H54 (cell line): ENCODE data around the gene CFAP161.
"Not testable (repeated sequence)": the region's sequence is repeated elsewhere in the genome, so short reads cannot be mapped to it uniquely, and the experiment has no call there.

Source experiments
- DNase-seq: peaks from one replicate; pipeline ENCODE4 v3.0.0; 2011; ENCODE audit warnings: low spot score, mixed read lengths; ENCODE audit not compliant: insufficient read length
- FAIRE-seq: peaks from 3 replicates; lab custom pipeline; 2011; peaks lifted over from hg19 to GRCh38; lab: Jason Lieb, UNC
- POLR2A ChIP-seq: IDR thresholded peaks from 2 replicates; pipeline ENCODE4 v1.6.1; 2011; ENCODE audit warnings: low read depth, mild to moderate bottlenecking, low read length

The CFAP161 gene

DNA sequence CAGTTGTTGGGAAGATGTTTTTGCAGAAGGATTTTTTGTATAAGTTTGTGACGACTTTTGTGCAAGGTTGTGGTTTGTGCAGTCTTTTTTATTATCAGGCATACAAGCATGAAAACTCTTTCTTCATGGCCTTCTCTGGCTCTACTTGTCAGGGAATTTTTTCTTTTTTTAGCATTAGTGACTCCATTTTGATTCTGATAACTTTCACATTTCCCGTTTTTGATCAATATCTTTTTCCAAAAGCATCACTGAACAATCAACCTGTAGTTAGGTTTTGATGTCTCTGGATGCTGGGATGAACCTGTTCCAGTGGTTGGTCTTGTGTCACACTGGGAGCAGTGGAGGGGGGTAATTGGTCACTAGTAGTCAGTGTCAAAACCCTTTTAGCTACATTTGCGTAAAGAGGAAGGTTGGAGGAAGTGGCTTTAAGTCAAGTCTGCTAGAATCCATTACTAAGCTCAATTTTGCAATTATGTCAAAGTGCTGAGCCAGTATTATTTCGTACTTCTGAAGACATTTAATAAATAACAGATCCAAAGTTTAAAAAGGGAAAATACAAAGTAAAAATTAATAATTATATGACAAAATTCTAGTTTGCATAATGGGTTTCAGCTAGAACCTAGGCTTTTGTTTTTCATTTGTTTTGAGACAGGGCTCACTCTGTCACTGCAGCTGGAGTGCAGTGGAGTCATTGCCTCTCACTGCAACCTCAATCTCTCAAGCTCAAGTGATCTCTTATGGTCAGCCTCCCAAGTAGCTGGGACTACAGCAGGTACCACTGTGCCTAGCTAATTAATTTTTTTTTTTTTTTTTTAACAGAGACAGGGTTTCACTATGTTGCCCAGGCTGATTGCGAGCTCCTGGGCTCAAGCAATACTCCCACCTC is 18.8 kb upstream of the CFAP161 start:
- no peak for FAIRE-seq
- DNase-seq, result no peak
- TF ChIP-seq POLR2A, result no peak

DNA sequence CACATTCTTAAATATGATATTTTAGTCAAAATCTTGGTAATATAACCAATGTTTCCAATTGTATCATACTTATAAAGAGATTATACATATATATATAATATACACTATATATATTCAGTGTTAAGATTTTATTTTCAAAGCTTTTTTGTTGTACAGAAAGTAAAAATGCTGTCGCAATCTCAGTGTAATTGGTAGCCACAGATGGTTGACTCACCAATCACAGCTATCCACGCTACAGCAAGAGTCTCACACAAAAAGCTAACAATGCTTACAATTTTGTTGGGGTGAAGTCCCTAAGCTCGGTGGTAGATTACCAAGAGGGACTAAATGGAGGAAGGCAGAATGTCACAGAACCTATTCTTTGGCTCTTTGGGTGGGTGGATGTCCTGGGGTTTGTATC is 16.9 kb upstream of the CFAP161 start:
- DNase-seq (no peak), FAIRE-seq (no peak)
- TF ChIP-seq POLR2A, result no peak

DNA sequence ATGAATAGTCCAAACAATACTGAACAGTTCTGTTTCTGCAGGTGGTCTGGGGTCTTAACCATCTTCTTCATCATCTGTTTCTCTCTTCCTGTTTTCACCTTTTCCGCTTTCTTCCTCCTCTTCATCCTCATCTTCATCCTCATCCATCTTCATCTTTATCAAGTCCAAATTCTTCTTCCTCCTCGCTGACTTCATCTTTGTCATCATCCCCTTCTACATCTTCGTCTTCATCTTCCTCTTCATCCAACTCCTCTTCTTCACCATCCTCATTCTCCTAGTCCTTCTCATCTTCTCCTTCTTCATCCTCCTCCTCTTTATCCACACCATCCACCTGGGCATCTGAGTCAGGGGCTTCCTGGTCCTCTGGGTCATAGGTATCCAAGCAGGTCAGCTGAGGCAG is 16.5 kb upstream of the CFAP161 start:
- DNase-seq, result no peak
- TF ChIP-seq POLR2A, result no peak
- FAIRE-seq, result no peak

DNA sequence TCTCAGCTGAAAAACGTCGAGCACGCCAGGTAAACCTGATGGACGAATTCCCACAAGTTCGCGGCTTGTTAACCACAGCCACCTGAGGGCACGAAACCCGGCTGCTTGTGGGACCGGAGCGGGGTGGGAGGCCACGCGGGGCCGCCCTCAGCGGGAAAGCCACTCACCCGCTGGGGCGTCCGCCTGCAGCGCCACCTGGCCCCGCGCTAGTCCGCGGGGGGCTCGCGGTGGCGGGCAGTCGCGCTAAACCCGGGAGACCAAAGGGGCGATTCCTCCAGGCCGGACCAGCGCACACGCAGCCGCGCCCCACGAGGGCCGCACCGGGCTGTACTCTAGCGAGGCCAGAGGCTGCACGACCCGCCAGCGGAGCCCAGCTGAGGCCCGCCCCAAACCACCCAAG is 15.7 kb upstream of the CFAP161 start:
- DNase-seq, result no peak
- TF ChIP-seq POLR2A, result no peak
- FAIRE-seq, result no peak

DNA sequence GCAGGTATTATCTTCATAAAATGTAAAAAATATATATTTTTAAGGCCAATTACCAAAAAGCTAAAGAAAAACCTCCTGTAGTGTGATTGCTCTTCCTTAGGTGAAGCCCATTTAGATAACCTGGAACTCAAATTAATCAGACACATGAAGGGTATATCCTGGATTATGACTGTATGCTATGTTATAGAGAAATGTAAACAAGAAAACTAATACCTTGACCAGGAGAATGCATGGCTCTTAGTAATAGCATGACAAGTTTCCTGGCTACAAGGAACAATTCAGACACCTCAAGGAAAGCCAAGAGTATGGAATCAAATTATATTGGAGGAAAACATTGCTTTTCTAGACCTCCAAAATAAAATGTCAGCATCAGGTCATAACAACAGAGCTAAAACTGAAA is 14.0 kb upstream of the CFAP161 start:
- DNase-seq, result no peak
- no peak for FAIRE-seq
- no peak for TF ChIP-seq POLR2A

DNA sequence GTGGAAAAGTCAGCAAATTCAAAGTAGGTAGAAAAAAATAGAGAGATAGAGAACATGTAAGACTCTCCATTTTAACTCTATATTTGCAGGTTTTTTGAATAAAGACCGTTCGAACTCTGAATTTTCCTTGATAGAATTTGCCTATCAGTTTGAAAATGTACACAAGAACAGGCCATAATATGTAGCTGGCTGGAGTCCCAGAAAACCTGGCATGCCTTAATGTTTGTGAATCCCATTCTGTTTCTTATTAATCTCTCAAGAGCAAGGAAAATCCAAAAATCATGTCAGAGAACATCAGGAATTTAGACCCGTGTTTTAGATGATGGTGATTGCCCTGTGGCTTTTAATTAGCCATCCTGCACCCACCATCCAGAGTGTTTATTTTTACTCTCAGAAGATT is 7.2 kb upstream of the CFAP161 start:
- no peak for TF ChIP-seq POLR2A
- FAIRE-seq, result no peak
- DNase-seq, result no peak

DNA sequence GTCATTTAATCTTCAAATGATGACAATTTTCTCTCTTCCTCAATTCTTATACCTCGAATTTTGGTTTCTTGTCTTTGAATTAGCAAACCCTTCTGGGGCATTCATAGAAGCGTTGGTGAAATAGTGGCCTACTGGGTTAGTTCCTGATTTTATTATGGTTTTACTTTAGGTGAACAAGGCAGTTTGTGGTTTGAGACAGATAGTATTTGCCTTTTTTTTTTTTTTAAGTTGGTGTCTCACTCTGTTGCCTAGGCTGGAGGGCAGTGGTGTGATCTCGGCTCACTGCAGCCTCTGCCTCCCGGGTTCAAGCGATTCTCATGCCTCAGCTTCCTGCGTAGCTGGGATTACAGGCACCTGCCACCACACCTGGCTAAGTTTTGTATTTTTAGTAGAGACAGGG is 7.4 kb downstream of the CFAP161 start:
- not testable (repeated sequence) for DNase-seq, FAIRE-seq

DNA sequence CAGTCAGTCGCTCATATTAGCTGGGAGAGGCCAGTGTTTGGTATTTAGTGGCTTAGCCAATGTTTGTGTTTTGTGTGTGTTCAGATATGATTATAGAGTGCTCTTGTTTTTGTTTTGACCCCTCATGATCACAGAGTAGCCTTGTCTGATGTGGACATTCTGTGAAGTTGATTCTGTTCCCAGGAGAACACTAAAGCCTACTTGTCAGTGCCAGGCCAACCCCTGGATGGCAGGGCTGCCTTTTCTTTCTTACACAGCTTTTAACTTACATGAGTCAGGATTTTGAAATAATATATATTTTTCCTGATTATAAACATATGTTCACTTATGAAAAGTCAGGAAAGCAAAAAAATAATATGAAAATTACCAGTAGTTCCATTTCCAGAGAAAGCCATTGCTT is 11.9 kb downstream of the CFAP161 start:
- TF ChIP-seq POLR2A, result no peak
- FAIRE-seq (no peak), DNase-seq (no peak)

DNA sequence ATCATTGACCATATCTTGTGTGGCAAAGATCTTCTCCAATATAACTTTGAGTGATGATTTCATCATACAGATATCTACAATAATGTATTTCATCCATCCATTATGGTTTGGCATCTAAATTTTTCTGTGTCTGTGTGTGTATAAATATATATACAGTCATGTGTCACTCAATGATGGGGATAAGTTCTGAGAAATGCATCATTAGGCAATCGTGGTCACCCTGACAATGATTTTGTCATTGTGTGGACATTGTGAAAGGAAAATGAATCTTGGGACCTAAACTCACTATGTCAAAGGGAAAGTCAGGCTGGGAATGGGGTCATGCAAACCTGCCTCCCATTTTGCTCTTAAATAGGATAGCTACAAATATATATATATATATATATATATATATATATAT is 12.4 kb downstream of the CFAP161 start:
- DNase-seq, result no peak

DNA sequence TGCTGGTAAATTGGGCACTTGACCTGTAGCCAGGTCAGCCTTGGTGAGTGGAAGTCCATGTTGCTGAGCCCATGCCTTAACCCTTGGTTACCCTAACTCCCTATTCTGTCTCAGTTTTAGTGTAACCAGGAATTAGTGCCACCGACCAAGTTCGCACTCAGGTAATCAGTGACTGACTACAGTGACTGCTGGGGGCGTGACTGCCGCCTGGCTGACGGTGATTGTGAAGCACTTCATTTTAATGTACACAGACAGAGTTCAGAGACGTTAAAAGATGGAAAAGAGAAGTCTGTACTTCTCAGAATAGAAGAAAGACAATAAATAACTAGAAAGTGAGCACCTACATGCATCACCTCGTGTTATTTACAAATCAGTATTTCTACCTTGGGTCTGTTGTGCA is 17.3 kb downstream of the CFAP161 start:
- DNase-seq (no peak), FAIRE-seq (no peak)
- no peak for TF ChIP-seq POLR2A

More for the DNA sequence above, 12.4 kb downstream of the CFAP161 start:
- no peak for FAIRE-seq
- TF ChIP-seq POLR2A, result no peak

DNA sequence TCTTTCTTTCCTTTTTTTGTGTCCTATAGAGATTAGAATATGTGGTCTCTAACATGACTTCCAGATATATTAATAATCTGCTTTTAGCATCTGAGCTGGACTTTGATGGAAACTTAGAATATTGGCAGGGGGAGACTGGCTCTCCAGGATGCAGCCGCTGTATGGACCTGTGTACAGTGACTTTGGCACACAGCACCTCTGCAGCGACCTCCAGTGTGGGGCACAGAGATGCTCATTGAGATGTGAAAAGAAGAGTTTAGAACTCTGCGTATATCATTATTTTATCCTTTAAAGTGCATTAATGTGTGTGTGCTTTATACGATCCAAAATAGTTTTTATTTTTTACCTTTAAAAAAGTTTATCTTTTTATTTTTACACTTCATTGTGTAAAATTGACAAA is 18.3 kb downstream of the CFAP161 start:
- DNase-seq (no peak), FAIRE-seq (no peak)
- no peak for TF ChIP-seq POLR2A

DNA sequence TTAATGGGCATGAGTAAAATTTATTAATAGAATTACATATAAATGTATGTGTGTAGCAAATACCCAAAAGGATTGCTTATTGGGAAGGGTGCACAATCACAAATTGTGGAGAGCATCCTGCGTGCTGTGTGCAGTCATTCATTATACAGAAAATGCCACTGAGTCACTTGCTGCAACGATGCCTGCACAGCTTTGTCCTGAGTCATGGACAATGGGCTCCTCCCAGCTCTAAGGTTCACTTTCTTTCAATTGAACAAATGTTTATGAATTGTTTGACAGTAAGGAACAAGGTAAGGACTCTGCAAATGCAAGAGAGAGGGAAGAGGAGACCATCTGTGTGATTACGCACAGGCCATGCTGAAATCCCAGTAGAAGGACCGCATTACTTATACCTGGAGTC is 18.7 kb downstream of the CFAP161 start:
- no peak for TF ChIP-seq POLR2A
- FAIRE-seq (no peak), DNase-seq (no peak)

DNA sequence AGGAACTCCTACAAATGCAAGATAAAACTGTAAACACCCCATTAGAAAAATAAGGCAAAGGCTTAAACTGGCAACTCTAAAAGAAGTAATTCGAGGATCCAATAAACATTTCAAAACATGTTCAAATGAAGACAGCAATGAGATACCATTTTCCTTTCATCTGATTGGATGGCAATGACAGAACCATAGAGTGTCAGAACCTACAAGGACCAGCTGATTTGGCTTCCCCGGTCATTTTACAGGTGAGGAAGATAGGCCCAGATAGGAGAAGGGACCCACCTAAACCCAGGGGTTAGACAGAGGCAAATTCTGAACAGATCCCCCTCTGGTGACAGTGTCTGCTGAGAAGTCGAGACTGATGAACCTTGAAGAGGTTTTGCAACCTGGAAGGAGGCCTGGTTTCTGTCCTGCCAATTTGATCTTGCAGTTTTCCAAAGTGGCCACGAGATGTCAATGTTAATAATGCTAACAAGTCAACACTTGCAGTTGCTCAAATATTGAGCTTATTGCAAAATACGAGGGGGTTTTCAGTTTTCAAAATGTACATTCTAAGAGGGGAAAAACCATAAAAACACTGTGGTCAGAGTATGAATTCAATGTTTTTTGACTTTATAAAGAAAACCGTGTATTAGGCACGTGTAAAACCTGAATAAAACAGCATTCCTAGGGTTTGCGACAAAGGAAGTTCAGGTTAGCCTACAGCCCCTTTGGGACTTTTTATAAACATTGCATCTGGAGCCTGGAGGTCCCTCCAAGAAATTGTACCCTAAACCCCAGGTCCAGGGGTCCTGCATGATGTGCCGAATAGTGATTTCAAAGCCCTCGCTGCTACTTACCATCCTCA is 21.5 kb downstream of the CFAP161 start:
- FAIRE-seq (no peak), DNase-seq (no peak)
- TF ChIP-seq POLR2A, result no peak

DNA sequence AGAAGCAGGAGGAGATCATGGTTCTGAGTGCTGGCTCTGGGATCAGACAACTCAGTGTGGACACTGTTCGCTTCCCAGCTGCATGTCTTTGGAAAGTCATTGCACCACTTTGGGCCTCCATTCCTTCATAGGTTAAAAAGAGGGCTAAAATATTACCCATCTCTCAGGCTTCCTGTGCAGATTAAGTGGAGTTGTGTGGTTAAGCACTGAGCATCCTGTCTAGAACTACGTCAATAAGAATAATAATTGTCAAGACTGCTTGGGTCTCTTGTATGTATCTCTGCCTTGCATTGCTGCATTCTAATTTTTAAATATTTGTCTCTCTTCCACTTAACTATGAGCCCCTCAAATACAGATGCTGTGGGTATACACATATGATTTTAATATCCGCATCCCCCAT is 22.3 kb downstream of the CFAP161 start:
- FAIRE-seq (no peak), DNase-seq (no peak)
- TF ChIP-seq POLR2A, result no peak
